A673 (cell line): ENCODE data around the gene CCDC9. TPM values are rescaled to one million over a fixed set of nuclear protein-coding genes. Genes with fewer than 3 reads are reported as not detected.

ENCODE experiments used
- BruUV-seq: library from RNA; stranded (reverse); fragments of 400-500 nt; replicated peaks from 2 replicates; lab custom pipeline; 2021; lab: Mats Ljungman, UMichigan
- CTCF ChIA-PET: fragments of 300-600 bp; sonication (Branson Sonifier 250); formaldehyde crosslinking; loops from one replicate; lab custom pipeline; 2022; ENCODE audit warnings: antibody characterized with exemption; lab: Charles Lee
- POLR2A ChIA-PET: fragments of 300-600 bp; sonication (Branson Sonifier 250); formaldehyde crosslinking; loops from one replicate; lab custom pipeline; 2022; ENCODE audit warnings: antibody characterized with exemption; ENCODE audit not compliant: low non-redundant PET; lab: Charles Lee
- DNase-seq: peaks from one replicate; pipeline ENCODE4 v3.0.0-alpha.2; 2015; ENCODE audit warnings: low spot score
- H3K27ac ChIP-seq: fragments of 200-600 bp; sonication (generic); 2 replicates; pipeline ENCODE4 v1.5.1; 2016; ENCODE audit warnings: mixed run types, low read depth, mild to moderate bottlenecking, mixed read lengths, antibody characterized with exemption, low read length; ENCODE audit not compliant: poor library complexity, severe bottlenecking
- H3K27me3 ChIP-seq: fragments of 200-600 bp; sonication (generic); replicated peaks from 2 replicates; pipeline ENCODE4 v1.6.1; 2017; ENCODE audit warnings: mixed run types, low read depth, mild to moderate bottlenecking, mixed read lengths, antibody characterized with exemption, low read length; ENCODE audit not compliant: insufficient read depth, poor library complexity
- H3K36me3 ChIP-seq: fragments of 200-600 bp; sonication (generic); 2 replicates; pipeline ENCODE4 v1.6.1; 2016; ENCODE audit warnings: mixed run types, mild to moderate bottlenecking, mixed read lengths, antibody characterized with exemption, low read length; ENCODE audit not compliant: insufficient read depth, poor library complexity, severe bottlenecking
- H3K4me1 ChIP-seq: fragments of 200-600 bp; sonication (generic); 2 replicates; pipeline ENCODE4 v1.6.1; 2017; ENCODE audit warnings: mixed run types, mild to moderate bottlenecking, mixed read lengths, antibody characterized with exemption, low read length; ENCODE audit not compliant: insufficient read depth, poor library complexity, severe bottlenecking
- H3K4me3 ChIP-seq: fragments of 200-600 bp; sonication (generic); 2 replicates; pipeline ENCODE4 v1.5.1; 2016; ENCODE audit warnings: low read depth, mixed run types, mild to moderate bottlenecking, mixed read lengths, low read length; ENCODE audit not compliant: poor library complexity, severe bottlenecking
- H3K9me3 ChIP-seq: fragments of 200-600 bp; sonication (generic); 2 replicates; pipeline ENCODE4 v1.6.1; 2016; ENCODE audit warnings: mixed run types, low read depth, mild to moderate bottlenecking, mixed read lengths, antibody characterized with exemption, low read length; ENCODE audit not compliant: poor library complexity, severe bottlenecking
- EZH2 ChIP-seq: fragments of 200-600 bp; sonication (generic); IDR thresholded peaks from 2 replicates; pipeline ENCODE4 v1.6.1; 2017; ENCODE audit warnings: borderline replicate concordance, low read depth, mild to moderate bottlenecking, mixed read lengths, antibody characterized with exemption, low read length; ENCODE audit not compliant: poor library complexity, severe bottlenecking
- intact Hi-C: fragments of 100-400 bp; cut with micrococcal nuclease; formaldehyde crosslinking; loops from one replicate; pipeline ENCODE4 v1.10.0; 2022; ENCODE audit not compliant: unreplicated experiment
- total RNA-seq: library from RNA; stranded (reverse); gene quantifications from 2 replicates; pipeline ENCODE4 v1.2.3, GENCODE V29; 2021
- TF ChIP-seq, protein P1 (sequence below): fragments of 300-800, 200-600 bp; sonication (generic); conservative IDR thresholded peaks from 2 replicates; pipeline ENCODE4 v1.5.1; 2017; ENCODE audit warnings: low read depth, mild to moderate bottlenecking, antibody characterized with exemption, low read length, moderate library complexity, mixed read lengths

The CCDC9 gene
- total RNA-seq, 1 experiment from 2014 or later, result 36.4 TPM

DNA sequence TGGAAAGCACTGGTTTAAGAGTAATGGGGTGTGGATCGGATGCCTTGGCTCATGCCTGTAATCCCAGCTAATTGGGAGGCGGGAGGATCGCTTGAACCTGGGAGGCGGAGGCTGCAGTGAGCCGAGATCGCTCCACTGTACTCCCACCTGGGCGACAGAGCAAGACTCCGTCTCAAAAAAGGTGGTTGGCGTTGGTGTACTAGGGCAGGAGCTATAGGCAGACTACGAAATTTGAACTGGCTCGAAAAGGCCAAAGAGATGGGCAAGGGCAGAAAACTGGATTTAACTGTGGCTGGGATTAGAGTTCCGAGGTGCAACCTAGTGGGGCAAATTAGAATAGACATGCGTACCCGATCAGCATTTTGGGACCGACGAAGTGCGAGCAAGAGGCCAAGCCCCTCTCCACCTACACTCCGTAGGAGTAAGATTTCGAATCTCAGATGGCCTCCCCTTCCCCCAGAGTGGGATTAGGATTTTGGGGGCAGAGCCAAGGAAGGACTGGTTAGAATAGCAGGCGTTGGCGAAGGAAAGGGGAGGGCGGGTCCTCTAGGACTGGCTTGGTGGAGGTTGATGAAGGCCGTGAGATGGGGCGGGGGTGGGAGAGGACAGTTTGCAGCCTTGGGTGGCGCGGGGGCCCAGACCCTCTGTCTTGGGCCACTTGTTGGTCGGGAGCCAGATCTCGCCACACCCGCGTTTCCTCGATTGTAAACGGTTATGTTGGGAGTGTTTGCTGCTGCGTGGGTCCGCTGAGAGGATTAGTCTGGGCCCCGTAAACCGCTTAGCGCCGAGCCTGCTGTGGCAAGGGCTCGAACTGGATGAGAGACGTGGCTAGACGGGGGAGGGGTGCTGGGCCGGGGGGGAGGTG, 16.4 kb downstream of the CCDC9 start:
- TF ChIP-seq EZH2, result no peak
- TF ChIP-seq, protein P1, sequence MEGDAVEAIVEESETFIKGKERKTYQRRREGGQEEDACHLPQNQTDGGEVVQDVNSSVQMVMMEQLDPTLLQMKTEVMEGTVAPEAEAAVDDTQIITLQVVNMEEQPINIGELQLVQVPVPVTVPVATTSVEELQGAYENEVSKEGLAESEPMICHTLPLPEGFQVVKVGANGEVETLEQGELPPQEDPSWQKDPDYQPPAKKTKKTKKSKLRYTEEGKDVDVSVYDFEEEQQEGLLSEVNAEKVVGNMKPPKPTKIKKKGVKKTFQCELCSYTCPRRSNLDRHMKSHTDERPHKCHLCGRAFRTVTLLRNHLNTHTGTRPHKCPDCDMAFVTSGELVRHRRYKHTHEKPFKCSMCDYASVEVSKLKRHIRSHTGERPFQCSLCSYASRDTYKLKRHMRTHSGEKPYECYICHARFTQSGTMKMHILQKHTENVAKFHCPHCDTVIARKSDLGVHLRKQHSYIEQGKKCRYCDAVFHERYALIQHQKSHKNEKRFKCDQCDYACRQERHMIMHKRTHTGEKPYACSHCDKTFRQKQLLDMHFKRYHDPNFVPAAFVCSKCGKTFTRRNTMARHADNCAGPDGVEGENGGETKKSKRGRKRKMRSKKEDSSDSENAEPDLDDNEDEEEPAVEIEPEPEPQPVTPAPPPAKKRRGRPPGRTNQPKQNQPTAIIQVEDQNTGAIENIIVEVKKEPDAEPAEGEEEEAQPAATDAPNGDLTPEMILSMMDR, result no peak
- intact Hi-C loops, result loop anchor here (1.0 kb wide), 1 partner anchor 15 kb away; no protein-coding TSS in a partner anchor
- Histone ChIP-seq H3K27me3 (no peaks in the 10 kb centered on the region), H3K27ac (peak overlapping the region; percentile 99), H3K36me3 (peaks cover 14% of the 10 kb centered on the region), H3K4me1 (peaks cover 17% of the 10 kb centered on the region), H3K4me3 (peak overlapping the region; percentile 65), H3K9me3 (no peaks in the 10 kb centered on the region)
- peak; percentile 78 for DNase-seq
- POLR2A ChIA-PET, result no interaction called here
- CTCF ChIA-PET, result no interaction called here
- TSS peak; percentile 70 for BruUV-seq

DNA sequence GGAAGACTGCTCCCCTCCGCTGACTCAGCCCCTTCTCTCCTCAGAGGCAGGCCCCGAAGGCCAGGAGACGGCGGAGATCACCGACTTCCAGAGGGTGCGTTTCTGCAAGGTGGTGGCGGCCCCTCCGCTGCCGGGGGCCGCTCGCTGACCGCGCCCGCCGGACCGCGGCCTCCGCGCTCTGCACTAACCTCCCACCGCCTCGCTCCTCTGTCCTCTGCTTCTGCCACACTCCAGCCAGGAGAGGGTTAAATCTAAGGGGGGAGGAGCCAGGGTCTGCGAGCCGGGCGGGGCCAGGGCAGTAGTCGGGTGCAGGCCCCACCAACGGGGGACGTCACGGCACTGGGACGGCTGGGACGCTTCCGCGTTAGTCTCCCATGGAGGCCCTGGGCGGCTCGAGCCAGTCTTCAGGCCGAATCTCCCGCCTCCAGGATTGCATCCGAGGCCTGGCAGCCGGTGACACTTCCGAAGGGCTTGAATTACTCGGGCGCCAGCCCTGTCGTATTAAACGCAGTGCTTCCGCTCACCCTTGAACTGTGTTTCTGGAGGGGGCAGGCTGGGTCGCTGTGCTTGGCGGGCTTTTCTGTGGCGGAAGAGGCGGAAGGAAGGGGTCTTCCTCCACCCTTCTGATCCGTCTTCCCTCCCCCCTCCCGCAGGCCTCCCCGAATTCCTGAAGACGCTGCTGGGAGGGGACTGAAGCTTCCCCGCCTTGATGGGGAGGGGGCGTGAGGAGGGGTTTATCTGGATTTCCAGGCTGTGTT, 17.2 kb downstream of the CCDC9 start:
- no peaks in the 10 kb centered on the region for H3K9me3 ChIP-seq
- H3K4me3 ChIP-seq, result peak overlapping the region; percentile 65
- POLR2A ChIA-PET, result interaction anchor here (0.6 to 0.7 kb wide), 3 partner anchors 26 to 153 kb away, joined by 3 to 20 read pairs (median 10); no protein-coding TSS in a partner anchor
- intact Hi-C loops, result loop anchor here (1.0 kb wide), 1 partner anchor 16 kb away; no protein-coding TSS in a partner anchor
- H3K27me3 ChIP-seq, result no peaks in the 10 kb centered on the region
- H3K4me1 ChIP-seq, result peaks cover 17% of the 10 kb centered on the region
- peaks cover 14% of the 10 kb centered on the region for H3K36me3 ChIP-seq
- no TSS peak for BruUV-seq
- peak; percentile 96 for DNase-seq
- CTCF ChIA-PET, result interaction anchor here (0.7 kb wide), 1 partner anchor 252 kb away, joined by 7 read pairs; no protein-coding TSS in a partner anchor
- peak overlapping the region; percentile 99 for H3K27ac ChIP-seq
- TF ChIP-seq, protein P1, result no peak
- TF ChIP-seq EZH2, result no peak

DNA sequence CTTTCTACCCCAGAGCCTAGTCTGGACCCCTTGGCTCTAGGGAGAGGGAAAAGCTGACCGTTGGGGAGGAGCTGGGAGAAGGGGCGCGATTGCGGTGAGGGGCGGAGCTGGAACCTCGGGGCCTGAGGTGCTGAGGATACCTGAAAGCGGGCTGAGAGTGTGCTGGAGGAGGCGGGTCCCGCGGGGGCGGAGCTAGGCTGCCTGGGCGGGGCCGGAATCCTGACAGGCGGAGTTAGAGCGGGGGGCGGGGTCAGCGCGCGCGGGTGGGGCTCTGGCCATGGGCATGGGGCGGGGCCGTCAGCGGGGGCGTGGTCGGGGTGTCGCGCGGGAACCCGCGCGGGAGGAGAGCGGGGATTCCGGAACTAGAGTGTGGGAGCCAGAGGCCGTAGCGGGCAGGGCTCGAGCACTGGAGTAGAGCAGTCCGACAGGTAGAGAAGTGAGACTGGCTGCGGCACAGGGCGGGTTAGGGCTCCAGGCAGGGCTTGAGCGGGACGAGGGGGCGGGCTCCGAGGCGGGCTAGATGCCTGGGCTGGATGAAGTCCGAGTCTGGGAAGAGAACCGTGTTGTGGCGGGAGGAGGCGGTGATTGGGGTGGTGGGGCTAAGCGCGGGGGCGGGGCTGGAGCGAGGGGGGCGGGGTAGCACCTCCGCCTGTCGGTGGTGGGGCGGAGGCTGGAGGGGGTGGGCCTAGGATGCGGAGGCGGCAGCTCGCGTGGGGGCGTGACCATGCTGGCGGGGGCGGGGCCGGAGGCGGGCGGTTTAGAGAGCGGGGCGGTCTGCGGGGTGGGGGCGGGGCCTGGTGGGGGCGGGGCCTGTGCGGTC, 18.0 kb downstream of the CCDC9 start, which contains the start of gene INAFM1:
Gene INAFM1, plus strand, starts transcription at position 815 of the 820 bp plus-strand sequence. CDS start 35 bp downstream, outside the sequence.
- no peak for TF ChIP-seq EZH2
- TF ChIP-seq, protein P1, result no peak
- ChIA-PET POLR2A (interaction anchor here (0.5 to 1.1 kb wide), 5 partner anchors 17 to 154 kb away, joined by 3 to 20 read pairs (median 5); no protein-coding TSS in a partner anchor), CTCF (interaction anchor here (0.7 kb wide), 1 partner anchor 253 kb away, joined by 7 read pairs; no protein-coding TSS in a partner anchor)
- no TSS peak for BruUV-seq
- Histone ChIP-seq H3K36me3 (peaks cover 14% of the 10 kb centered on the region), H3K27me3 (no peaks in the 10 kb centered on the region), H3K4me1 (peaks cover 17% of the 10 kb centered on the region), H3K4me3 (peak within 1 kb of the TSS; percentile 65), H3K9me3 (no peaks in the 10 kb centered on the region), H3K27ac (peak within 1 kb of the TSS; percentile 99)
- intact Hi-C loops, result no loop called here
- peak; percentile 93 for DNase-seq
